ENCODE results near the gene BEAN1.

- no peak for TF ChIP-seq EP300 (IDR thresholded peaks at IDR 0.05; ENCODE audit: borderline replicate concordance in 1 of 2, low read depth in 1 of 2, low read length in 1 of 2)
- TF ChIP-seq REST (IDR thresholded peaks at IDR 0.05; ENCODE audit: low read depth, low read length): no peak
- TF ChIP-seq RAD21 (IDR thresholded peaks at IDR 0.05; ENCODE audit: low read length): no peak
- no peak for TF ChIP-seq PBX3 (IDR thresholded peaks at IDR 0.05)
- TF ChIP-seq JUND (IDR thresholded peaks at IDR 0.05): no peak
- TF ChIP-seq YY1 (IDR thresholded peaks at IDR 0.05; ENCODE audit: low read depth): no peak
- no peak for TF ChIP-seq POLR2AphosphoS5 (IDR thresholded peaks at IDR 0.05; ENCODE audit: low read depth, low read length)
- TF ChIP-seq SMC3 (IDR thresholded peaks at IDR 0.05; ENCODE audit: low read depth, low read length): no peak
- no peak for TF ChIP-seq CTCF (IDR thresholded peaks at IDR 0.05)
- no peak for TF ChIP-seq RFX5 (IDR thresholded peaks at IDR 0.05; ENCODE audit: low read length)
- no peak for TF ChIP-seq ZBTB33 (IDR thresholded peaks at IDR 0.05; ENCODE audit: borderline replicate concordance, low read depth)
- TF ChIP-seq TEAD4 (IDR thresholded peaks at IDR 0.05; ENCODE audit: borderline replicate concordance, insufficient read depth): no peak
- TF ChIP-seq GABPA (IDR thresholded peaks at IDR 0.05; ENCODE audit: low read depth): no peak
Observed at GRCh38 chr16:66377324-66377723, 49.8 kb upstream of the BEAN1 start.

Data from SK-N-SH (cell line).